NCI-H1694 (cell line): ENCODE data around the gene POSTN.

Source experiments
- DNase-seq: peaks from one replicate; lab custom pipeline; 2025; lab: John Stamatoyannopoulos, UW

Gene POSTN

DNA sequence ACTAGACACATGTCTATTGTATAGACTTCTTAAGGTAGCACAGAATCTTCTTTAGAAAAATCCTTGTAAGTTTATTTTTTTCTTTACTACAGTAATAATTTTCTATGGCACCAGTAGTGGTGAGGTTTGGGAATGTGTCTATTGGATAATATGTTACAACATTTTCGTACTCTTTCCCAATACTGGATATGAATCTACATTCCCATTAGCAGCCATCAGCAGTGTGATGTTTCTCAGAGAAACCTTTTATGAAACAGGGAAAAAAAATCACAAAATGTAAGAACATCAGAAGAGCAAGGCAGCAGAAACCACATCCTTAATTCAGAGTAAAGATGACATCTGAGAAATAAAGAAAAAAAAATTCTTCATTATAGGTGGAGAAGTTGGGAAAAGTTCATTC, 83.3 kb downstream of the POSTN start:
- DNase-seq, result no peak
